ENCODE measurements around the gene RUVBL1.

DNA sequence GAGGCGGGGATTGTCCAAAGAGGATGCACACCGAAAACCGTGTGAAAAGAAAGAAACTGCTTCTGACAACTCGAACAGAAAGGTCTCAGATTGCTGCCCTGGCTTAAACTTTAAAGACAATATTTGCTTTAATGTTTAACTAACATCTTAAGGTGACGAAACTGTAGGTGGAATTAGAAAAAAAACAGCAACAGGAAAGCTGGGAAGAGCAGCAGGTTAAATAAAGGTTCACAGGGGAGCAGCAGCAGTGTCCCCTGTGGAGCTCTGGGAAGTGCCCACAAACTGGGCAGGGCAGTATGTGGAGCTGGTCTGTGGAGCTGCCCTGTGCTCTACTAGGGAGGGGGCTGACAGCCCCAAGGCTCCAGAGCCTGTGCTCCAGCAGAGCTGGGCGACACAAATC lies 25.4 kb downstream of the RUVBL1 start:
- TF ChIP-seq, protein P1, sequence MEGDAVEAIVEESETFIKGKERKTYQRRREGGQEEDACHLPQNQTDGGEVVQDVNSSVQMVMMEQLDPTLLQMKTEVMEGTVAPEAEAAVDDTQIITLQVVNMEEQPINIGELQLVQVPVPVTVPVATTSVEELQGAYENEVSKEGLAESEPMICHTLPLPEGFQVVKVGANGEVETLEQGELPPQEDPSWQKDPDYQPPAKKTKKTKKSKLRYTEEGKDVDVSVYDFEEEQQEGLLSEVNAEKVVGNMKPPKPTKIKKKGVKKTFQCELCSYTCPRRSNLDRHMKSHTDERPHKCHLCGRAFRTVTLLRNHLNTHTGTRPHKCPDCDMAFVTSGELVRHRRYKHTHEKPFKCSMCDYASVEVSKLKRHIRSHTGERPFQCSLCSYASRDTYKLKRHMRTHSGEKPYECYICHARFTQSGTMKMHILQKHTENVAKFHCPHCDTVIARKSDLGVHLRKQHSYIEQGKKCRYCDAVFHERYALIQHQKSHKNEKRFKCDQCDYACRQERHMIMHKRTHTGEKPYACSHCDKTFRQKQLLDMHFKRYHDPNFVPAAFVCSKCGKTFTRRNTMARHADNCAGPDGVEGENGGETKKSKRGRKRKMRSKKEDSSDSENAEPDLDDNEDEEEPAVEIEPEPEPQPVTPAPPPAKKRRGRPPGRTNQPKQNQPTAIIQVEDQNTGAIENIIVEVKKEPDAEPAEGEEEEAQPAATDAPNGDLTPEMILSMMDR (IDR thresholded peaks at IDR 0.05; ENCODE audit: poor library complexity): no peak
- no peak for TF ChIP-seq EZH2phosphoT487 (IDR thresholded peaks at IDR 0.05; ENCODE audit: low read depth, severe bottlenecking, unreplicated experiment)

Measured in hepatocyte (in vitro differentiated cells).